Activated B cell treated with CpG ODN at 0.5 μM for 24 hours (primary cell): ENCODE data around the gene CDHR2. TPM values are rescaled to one million over a fixed set of nuclear protein-coding genes. Genes with fewer than 3 reads are reported as not detected.
"Not testable (repeated sequence)": the region's sequence is repeated elsewhere in the genome, so short reads cannot be mapped to it uniquely, and the experiment has no call there.

Experiments used
- ATAC-seq: fragments of 200-7000 bp; cut with Tn5 transposase; one replicate; pipeline ENCODE4 v1.10.0; 2021; ENCODE audit warnings: low read depth, mild to moderate bottlenecking, moderate library complexity
- CTCF ChIA-PET: fragments of 350-600 bp; sonication (Branson Sonifier 250); formaldehyde crosslinking; loops from one replicate; lab custom pipeline; 2021; ENCODE audit warnings: antibody characterized with exemption; lab: Charles Lee
- POLR2A ChIA-PET: fragments of 350-600 bp; sonication (Branson Sonifier 250); formaldehyde crosslinking; loops from one replicate; lab custom pipeline; 2021; ENCODE audit warnings: antibody characterized with exemption; lab: Charles Lee
- DNase-seq: peaks from one replicate; pipeline ENCODE4 v3.0.0; 2022
- H3K27ac Mint-ChIP-seq: one replicate; pipeline ENCODE4 v1.8.0; 2020; ENCODE audit warnings: mixed read lengths
- H3K27me3 Mint-ChIP-seq: one replicate; pipeline ENCODE4 v1.8.0; 2021; ENCODE audit warnings: mixed read lengths
- H3K36me3 Mint-ChIP-seq: one replicate; pipeline ENCODE4 v1.8.0; 2021; ENCODE audit warnings: low read depth, mixed read lengths
- H3K4me1 Mint-ChIP-seq: one replicate; pipeline ENCODE4 v1.8.0; 2021; ENCODE audit warnings: mixed read lengths
- H3K4me3 Mint-ChIP-seq: one replicate; pipeline ENCODE4 v1.8.0; 2020; ENCODE audit warnings: mild to moderate bottlenecking, mixed read lengths
- H3K9me3 Mint-ChIP-seq: one replicate; pipeline ENCODE4 v1.8.0; 2020; ENCODE audit warnings: mixed read lengths
- intact Hi-C: fragments of 100-400 bp; cut with micrococcal nuclease; formaldehyde crosslinking; loops from one replicate; pipeline ENCODE4 v1.15.1; 2024
- total RNA-seq: library from RNA; stranded (reverse); gene quantifications from 2 replicates; pipeline ENCODE4 v1.2.3, GENCODE V29; 2022
- TF ChIP-seq, protein P1 (sequence below): fragments of 200-600 bp; IDR thresholded peaks from one replicate; pipeline ENCODE4 v1.8.0; 2022; ENCODE audit warnings: antibody characterized with exemption, mild to moderate bottlenecking

The CDHR2 gene
- total RNA-seq, 1 donor from 2014 or later, result 0.31 TPM

DNA sequence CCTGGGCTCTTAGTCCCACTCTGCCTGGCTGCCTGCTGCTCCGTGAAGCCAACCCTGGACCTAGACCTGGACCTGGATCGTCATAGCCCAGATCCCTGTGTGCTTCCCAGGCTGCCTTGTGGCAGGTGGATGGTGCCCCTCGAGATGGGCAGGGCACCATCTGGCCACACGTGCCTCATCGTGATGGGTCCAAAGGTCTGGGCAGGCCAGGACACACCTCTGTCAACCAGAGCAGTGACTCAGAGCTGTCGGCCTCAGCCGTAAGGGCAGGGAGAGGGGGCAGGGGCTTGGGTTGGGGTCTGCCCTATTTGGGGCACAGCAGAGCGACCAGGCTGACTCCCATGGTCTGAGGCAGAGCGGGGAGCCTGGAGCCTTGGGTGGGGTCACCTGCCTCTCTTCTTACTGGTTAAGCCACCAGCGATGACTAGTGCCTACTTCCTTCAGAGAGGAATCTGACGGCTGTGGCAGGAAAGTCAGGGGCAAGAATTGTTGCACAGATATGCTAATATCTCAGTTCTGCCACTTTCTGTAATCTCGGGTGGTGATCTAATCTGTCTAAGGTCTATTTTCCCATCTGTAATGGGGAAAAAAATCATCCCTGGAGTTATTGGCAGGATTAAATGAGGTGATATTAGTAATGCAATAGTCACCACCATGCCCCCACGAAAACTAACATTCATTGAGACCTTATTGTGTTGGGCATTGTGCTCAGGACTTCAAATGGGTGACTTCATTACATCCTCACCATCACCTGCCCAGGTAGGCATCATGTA, 3.2 kb upstream of the CDHR2 start:
- no peaks in the 10 kb centered on the region for H3K27me3 Mint-ChIP-seq
- DNase-seq (no peak), ATAC-seq (no peak)
- H3K27ac Mint-ChIP-seq, result no peak overlapping the region
- H3K9me3 Mint-ChIP-seq, result no peaks in the 10 kb centered on the region
- POLR2A ChIA-PET, result interaction anchor here (0.5 to 1.5 kb wide), 3 partner anchors 9 to 129 kb away, joined by 3 to 8 read pairs (median 4); partner anchors contain the start of genes CLTB and RNF44
- intact Hi-C loops, result no loop called here
- H3K4me3 Mint-ChIP-seq, result no peak overlapping the region
- TF ChIP-seq, protein P1, sequence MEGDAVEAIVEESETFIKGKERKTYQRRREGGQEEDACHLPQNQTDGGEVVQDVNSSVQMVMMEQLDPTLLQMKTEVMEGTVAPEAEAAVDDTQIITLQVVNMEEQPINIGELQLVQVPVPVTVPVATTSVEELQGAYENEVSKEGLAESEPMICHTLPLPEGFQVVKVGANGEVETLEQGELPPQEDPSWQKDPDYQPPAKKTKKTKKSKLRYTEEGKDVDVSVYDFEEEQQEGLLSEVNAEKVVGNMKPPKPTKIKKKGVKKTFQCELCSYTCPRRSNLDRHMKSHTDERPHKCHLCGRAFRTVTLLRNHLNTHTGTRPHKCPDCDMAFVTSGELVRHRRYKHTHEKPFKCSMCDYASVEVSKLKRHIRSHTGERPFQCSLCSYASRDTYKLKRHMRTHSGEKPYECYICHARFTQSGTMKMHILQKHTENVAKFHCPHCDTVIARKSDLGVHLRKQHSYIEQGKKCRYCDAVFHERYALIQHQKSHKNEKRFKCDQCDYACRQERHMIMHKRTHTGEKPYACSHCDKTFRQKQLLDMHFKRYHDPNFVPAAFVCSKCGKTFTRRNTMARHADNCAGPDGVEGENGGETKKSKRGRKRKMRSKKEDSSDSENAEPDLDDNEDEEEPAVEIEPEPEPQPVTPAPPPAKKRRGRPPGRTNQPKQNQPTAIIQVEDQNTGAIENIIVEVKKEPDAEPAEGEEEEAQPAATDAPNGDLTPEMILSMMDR, result no peak
- H3K36me3 Mint-ChIP-seq, result peaks cover 2% of the 10 kb centered on the region
- CTCF ChIA-PET, result no interaction called here
- H3K4me1 Mint-ChIP-seq, result peaks cover 40% of the 10 kb centered on the region

GRCh38 chr5:176547802-176548201, 1.3 kb upstream of the CDHR2 start:
- ATAC-seq (no peak), DNase-seq (no peak)
- H3K9me3 Mint-ChIP-seq, result no peaks in the 10 kb centered on the region
- H3K27me3 Mint-ChIP-seq, result no peaks in the 10 kb centered on the region
- intact Hi-C loops, result no loop called here
- peaks cover 24% of the 10 kb centered on the region for H3K4me1 Mint-ChIP-seq
- TF ChIP-seq, protein P1, result no peak
- H3K27ac Mint-ChIP-seq, result no peak overlapping the region
- peaks cover 2% of the 10 kb centered on the region for H3K36me3 Mint-ChIP-seq
- ChIA-PET POLR2A (interaction anchor here (1.5 kb wide), 1 partner anchor 10 kb away, joined by 4 read pairs; the partner anchor contains the start of gene RNF44), CTCF (no interaction called here)
- no peak overlapping the region for H3K4me3 Mint-ChIP-seq

- TF ChIP-seq, protein P1, result no peak
- intact Hi-C loops, result no loop called here
- Mint-ChIP-seq H3K4me1 (peaks cover 13% of the 10 kb centered on the region), H3K27me3 (peaks cover 6% of the 10 kb centered on the region), H3K36me3 (no peaks in the 10 kb centered on the region), H3K9me3 (no peaks in the 10 kb centered on the region), H3K27ac (no peak overlapping the region), H3K4me3 (no peak overlapping the region)
- ATAC-seq, result no peak
- DNase-seq, result no peak
- CTCF ChIA-PET, result no interaction called here
- POLR2A ChIA-PET, result interaction anchor here (0.9 kb wide), 1 partner anchor 12 kb away, joined by 7 read pairs; the partner anchor contains the start of gene RNF44
These were observed 729 bp downstream of the CDHR2 start for GRCh38 chr5:176549871-176550270.

GRCh38 chr5:176550275-176550831, 1.2 kb downstream of the CDHR2 start:
- no peak for DNase-seq
- Mint-ChIP-seq H3K4me1 (peaks cover 12% of the 10 kb centered on the region), H3K27ac (no peak overlapping the region), H3K36me3 (no peaks in the 10 kb centered on the region), H3K4me3 (peak overlapping the region; percentile 15), H3K27me3 (peaks cover 6% of the 10 kb centered on the region), H3K9me3 (no peaks in the 10 kb centered on the region)
- ChIA-PET POLR2A (interaction anchor here (0.9 kb wide), 1 partner anchor 13 kb away, joined by 7 read pairs; the partner anchor contains the start of gene RNF44), CTCF (no interaction called here)
- TF ChIP-seq, protein P1, result no peak
- intact Hi-C loops, result no loop called here
- ATAC-seq, result peak; percentile 76

GRCh38 chr5:176550937-176551336, 1.8 kb downstream of the CDHR2 start:
- H3K27ac Mint-ChIP-seq, DNase-seq, ATAC-seq, H3K36me3 Mint-ChIP-seq, CTCF ChIA-PET, H3K27me3 Mint-ChIP-seq, H3K9me3 Mint-ChIP-seq, intact Hi-C loops: not testable (repeated sequence)
- Mint-ChIP-seq H3K4me3 (peak overlapping the region; percentile 15), H3K4me1 (peaks cover 12% of the 10 kb centered on the region)
- POLR2A ChIA-PET, result interaction anchor here (0.9 kb wide), 1 partner anchor 13 kb away, joined by 7 read pairs; the partner anchor contains the start of gene RNF44
